ENCODE data around the gene DPM3. TPM values are rescaled to one million over a fixed set of nuclear protein-coding genes. Genes with fewer than 3 reads are reported as not detected.

The DPM3 gene
- total and polyA plus RNA-seq, 2 of the 13 experiments (the other 11 are each of a cell fraction or from before 2014, with no cell fraction given): 23.2 to 53.4 TPM

DNA sequence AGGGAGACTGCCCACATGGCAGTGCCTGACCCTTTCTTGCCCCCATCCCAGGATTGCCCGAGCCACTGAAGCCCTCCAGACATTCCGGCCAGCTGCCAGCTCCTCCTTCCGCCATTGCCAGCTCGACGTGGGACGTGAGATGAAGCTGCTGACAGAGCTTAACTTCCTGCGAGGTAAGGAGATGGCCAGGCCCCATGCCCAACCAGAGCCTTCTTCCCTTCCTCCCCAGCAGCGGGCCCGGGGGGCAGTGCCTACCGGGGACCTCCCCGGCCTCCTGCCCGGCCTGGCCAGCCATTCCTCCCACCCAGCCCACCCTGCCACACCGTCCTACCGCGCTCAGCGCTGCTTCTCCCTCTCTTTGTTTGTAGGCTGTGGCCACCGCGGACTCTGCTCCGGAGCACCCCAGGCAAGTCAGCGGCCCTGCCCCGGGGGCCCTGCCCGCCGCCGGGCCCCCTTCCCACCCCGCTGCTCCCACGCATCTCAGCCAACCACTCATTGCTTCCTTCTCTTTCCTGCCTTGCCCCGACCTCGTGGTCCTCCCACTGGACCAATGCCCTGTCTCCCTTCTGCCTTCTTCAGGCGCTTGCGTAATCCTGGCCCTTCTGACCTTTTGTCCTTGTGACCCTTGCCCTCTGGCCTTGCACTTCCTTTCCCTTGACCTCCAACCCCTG is 38.2 kb upstream of the DPM3 start (continued):
- TF ChIP-seq NFKB2 (CRISPR knock-in tag; IDR thresholded peaks at IDR 0.05; ENCODE audit: borderline replicate concordance): peak; percentile 74; the same call in 1 of the 2 replicates
- no peak for TF ChIP-seq ZNF891 (CRISPR knock-in tag; IDR thresholded peaks at IDR 0.05)
- TF ChIP-seq ZNF44 (CRISPR knock-in tag; IDR thresholded peaks at IDR 0.05): no peak
- TF ChIP-seq POLR2A (IDR thresholded peaks at IDR 0.05; ENCODE audit: insufficient read depth in 1 of 2, low read depth in 2 of 2, low read length in 2 of 2): peak in 1 of 2 experiments; percentile 37; a peak in 1 of 4 replicates
- TF ChIP-seq IRF9 (CRISPR knock-in tag; IDR thresholded peaks at IDR 0.05; ENCODE audit: borderline replicate concordance): no peak
- no peak for TF ChIP-seq SNAPC2 (CRISPR knock-in tag; IDR thresholded peaks at IDR 0.05)
- TF ChIP-seq ZNF710 (CRISPR knock-in tag; IDR thresholded peaks at IDR 0.05; ENCODE audit: borderline replicate concordance): no peak
- TF ChIP-seq GATAD1 (CRISPR knock-in tag; IDR thresholded peaks at IDR 0.05): 0 out of 2 replicates have a peak, but pooled peaks have one; percentile 19
- TF ChIP-seq ARNT (IDR thresholded peaks at IDR 0.05): no peak
- no peak for TF ChIP-seq PAWR (CRISPR knock-in tag; IDR thresholded peaks at IDR 0.05; ENCODE audit: borderline replicate concordance)
- no peak for TF ChIP-seq SKI (IDR thresholded peaks at IDR 0.05; ENCODE audit: partially characterized antibody)
- TF ChIP-seq NFRKB (IDR thresholded peaks at IDR 0.05): no peak
- TF ChIP-seq CENPX (CRISPR knock-in tag; IDR thresholded peaks at IDR 0.05): no peak
- no peak for TF ChIP-seq SRY (CRISPR knock-in tag; IDR thresholded peaks at IDR 0.05)
- no peak for TF ChIP-seq TCF7 (IDR thresholded peaks at IDR 0.05; ENCODE audit: low read depth)
- TF ChIP-seq ZNF331 (CRISPR knock-in tag; IDR thresholded peaks at IDR 0.05): no peak
- no peak for TF ChIP-seq ETS1 (CRISPR knock-in tag; IDR thresholded peaks at IDR 0.05)
- no peak for TF ChIP-seq NCOA1 (CRISPR knock-in tag; IDR thresholded peaks at IDR 0.05)
- no peak for TF ChIP-seq FOXP4 (CRISPR knock-in tag; IDR thresholded peaks at IDR 0.05)
- TF ChIP-seq, protein P1, sequence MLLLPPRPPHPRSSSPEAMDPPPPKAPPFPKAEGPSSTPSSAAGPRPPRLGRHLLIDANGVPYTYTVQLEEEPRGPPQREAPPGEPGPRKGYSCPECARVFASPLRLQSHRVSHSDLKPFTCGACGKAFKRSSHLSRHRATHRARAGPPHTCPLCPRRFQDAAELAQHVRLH (CRISPR knock-in tag; IDR thresholded peaks at IDR 0.05; ENCODE audit: borderline replicate concordance, low read depth): no peak
- TF ChIP-seq ZNF143 (CRISPR knock-in tag; IDR thresholded peaks at IDR 0.05): no peak
- no peak for TF ChIP-seq ZBTB20 (CRISPR knock-in tag; IDR thresholded peaks at IDR 0.05; ENCODE audit: borderline replicate concordance, low read depth)
- peak; percentile 82; the same call in 1 of the 2 replicates for TF ChIP-seq TRIM24 (CRISPR knock-in tag; IDR thresholded peaks at IDR 0.05)
- TF ChIP-seq ZMYM3 (CRISPR knock-in tag; IDR thresholded peaks at IDR 0.05): no peak
